AG09319 (cell line): ENCODE measurements around the gene CAMK1G.

Experiments used
- DNase-seq: peaks from one replicate; pipeline ENCODE4 v3.0.0-alpha.2; 2010; ENCODE audit warnings: low read depth; ENCODE audit errors: extremely low read depth
- CTCF ChIP-seq: IDR thresholded peaks from 2 replicates; pipeline ENCODE4 v1.5.1; 2011; ENCODE audit warnings: low read depth, mild to moderate bottlenecking, inconsistent platforms, low read length, moderate library complexity

Gene CAMK1G

GRCh38 chr1:209657140-209657879 is 73.8 kb downstream of the CAMK1G start:
- DNase-seq = no peak
- no peak for TF ChIP-seq CTCF

- DNase-seq = no peak
- no peak for TF ChIP-seq CTCF
Observed at GRCh38 chr1:209657918-209658317, 74.4 kb downstream of the CAMK1G start.

- TF ChIP-seq CTCF = no peak
- DNase-seq = no peak
Observed at GRCh38 chr1:209659909-209660308, 76.4 kb downstream of the CAMK1G start.

- TF ChIP-seq CTCF = no peak
- DNase-seq = no peak
Observed at GRCh38 chr1:209661071-209661470, 77.6 kb downstream of the CAMK1G start.

GRCh38 chr1:209662879-209663327 is 79.4 kb downstream of the CAMK1G start:
- no peak for TF ChIP-seq CTCF
- no peak for DNase-seq
